Caco-2 (cell line): ENCODE results near the gene TMEM201. TPM values are rescaled to one million over a fixed set of nuclear protein-coding genes. Genes with fewer than 3 reads are reported as not detected.

ENCODE experiments used
- BruUV-seq: library from RNA; stranded (reverse); fragments of 400-500 nt; replicated peaks from 2 replicates; lab custom pipeline; 2021; lab: Mats Ljungman, UMichigan
- CTCF ChIA-PET: fragments of 300-600 bp; sonication (Branson Sonifier 250); formaldehyde crosslinking; loops from one replicate; lab custom pipeline; 2022; ENCODE audit warnings: antibody characterized with exemption; lab: Charles Lee
- POLR2A ChIA-PET: fragments of 300-600 bp; sonication (Branson Sonifier 250); formaldehyde crosslinking; loops from one replicate; lab custom pipeline; 2022; ENCODE audit warnings: antibody characterized with exemption; lab: Charles Lee
- DNase-seq, 2 experiments: peaks; one replicate each; pipeline versions ENCODE4 v3.0.0 to v3.0.0-alpha.2; 2020 to 2022
- H3K27me3 ChIP-seq: replicated peaks from 2 replicates; pipeline ENCODE4 v1.6.0; 2011; ENCODE audit warnings: low read length; ENCODE audit not compliant: control insufficient read depth, insufficient read depth
- H3K36me3 ChIP-seq: 2 replicates; pipeline ENCODE4 v1.5.1; 2011; ENCODE audit warnings: low read length; ENCODE audit not compliant: control insufficient read depth, insufficient read depth
- H3K4me1 ChIP-seq: fragments of 250-450 bp; sonication (Bioruptor Pico); 2 replicates; pipeline ENCODE4 v1.5.1; 2020; ENCODE audit warnings: mild to moderate bottlenecking
- H3K4me3 ChIP-seq: 2 replicates; pipeline ENCODE4 v1.5.1; 2011; ENCODE audit warnings: low read depth, mild to moderate bottlenecking, control low read depth, low read length
- H3K9me3 ChIP-seq: fragments of 250-450 bp; sonication (Bioruptor Pico); 2 replicates; pipeline ENCODE4 v1.5.1; 2020; ENCODE audit warnings: mild to moderate bottlenecking, moderate library complexity
- H3K27ac Mint-ChIP-seq: one replicate; pipeline ENCODE4 v1.8.0; 2022; ENCODE audit warnings: mixed read lengths; ENCODE audit not compliant: unreplicated experiment
- H3K27me3 Mint-ChIP-seq: one replicate; pipeline ENCODE4 v1.8.0; 2022; ENCODE audit warnings: mixed read lengths; ENCODE audit not compliant: insufficient read depth, unreplicated experiment
- H3K36me3 Mint-ChIP-seq: one replicate; pipeline ENCODE4 v1.8.0; 2022; ENCODE audit warnings: mild to moderate bottlenecking, mixed read lengths; ENCODE audit not compliant: insufficient read depth, unreplicated experiment
- H3K4me1 Mint-ChIP-seq: one replicate; pipeline ENCODE4 v1.8.0; 2022; ENCODE audit warnings: low read depth, mixed read lengths; ENCODE audit not compliant: unreplicated experiment
- H3K4me3 Mint-ChIP-seq: one replicate; pipeline ENCODE4 v1.8.0; 2022; ENCODE audit warnings: mild to moderate bottlenecking, moderate library complexity, mixed read lengths; ENCODE audit not compliant: unreplicated experiment
- H3K9me3 Mint-ChIP-seq: one replicate; pipeline ENCODE4 v1.8.0; 2022; ENCODE audit warnings: mixed read lengths; ENCODE audit not compliant: unreplicated experiment
- CTCF ChIP-seq, 2 experiments: fragments of 200-600 bp in 1 of 2; IDR thresholded peaks; 1 replicate in 1 of 2; 2 replicates in 1 of 2; pipeline versions ENCODE4 v1.5.1 to v1.8.0; 2011 to 2022; ENCODE audit warnings: antibody characterized with exemption in 1 of 2, control low read depth in 1 of 2, inconsistent platforms in 1 of 2, low read depth in 1 of 2, low read length in 1 of 2, mild to moderate bottlenecking in 1 of 2, moderate library complexity in 1 of 2; ENCODE audit not compliant: insufficient read depth in 1 of 2, severe bottlenecking in 1 of 2, unreplicated experiment in 1 of 2
- intact Hi-C: fragments of 100-400 bp; cut with micrococcal nuclease; formaldehyde crosslinking; loops from one replicate; pipeline ENCODE4 v1.10.0; 2022; ENCODE audit not compliant: unreplicated experiment
- total RNA-seq: library from RNA; stranded (reverse); gene quantifications from 2 replicates; pipeline ENCODE4 v1.2.3, GENCODE V29; 2022

TMEM201 gene
- total RNA-seq, 1 experiment from 2014 or later, result 27.2 TPM

- H3K9me3 ChIP-seq, result no peaks in the 10 kb centered on the region
- CTCF ChIA-PET, result interaction anchor here (0.7 to 1.5 kb wide), 4 partner anchors 65 to 292 kb away, joined by 3 to 4 read pairs (median 3); no protein-coding TSS in a partner anchor
- Mint-ChIP-seq H3K9me3 (no peaks in the 10 kb centered on the region), H3K4me3 (no peak overlapping the region), H3K36me3 (peaks cover 65% of the 10 kb centered on the region), H3K27ac (no peak overlapping the region), H3K27me3 (no peaks in the 10 kb centered on the region), H3K4me1 (peaks cover 6% of the 10 kb centered on the region)
- H3K4me1 ChIP-seq, result no peaks in the 10 kb centered on the region
- no peaks in the 10 kb centered on the region for H3K27me3 ChIP-seq
- POLR2A ChIA-PET, result no interaction called here
- no peaks in the 10 kb centered on the region; the same call in 1 of the 2 replicates for H3K36me3 ChIP-seq
- no TSS peak for BruUV-seq
- intact Hi-C loops, result loop anchor here (1.0 to 10.0 kb wide), 3 partner anchors 27 to 289 kb away; no protein-coding TSS in a partner anchor
- H3K4me3 ChIP-seq, result no peak overlapping the region
- peak; percentile 14 to 19 for TF ChIP-seq CTCF (IDR thresholded peaks at IDR 0.05; ENCODE audit: insufficient read depth in 1 of 2, low read depth in 1 of 2, low read length in 1 of 2, severe bottlenecking in 1 of 2, unreplicated experiment in 1 of 2)
- DNase-seq, result peak in 1 of 2 experiments; percentile 13
Measured at GRCh38 chr1:9573723-9574122, 15.0 kb upstream of the TMEM201 start.

GRCh38 chr1:9575486-9575885 lies 13.2 kb upstream of the TMEM201 start:
- Mint-ChIP-seq H3K4me3 (no peak overlapping the region), H3K36me3 (peaks cover 63% of the 10 kb centered on the region), H3K9me3 (no peaks in the 10 kb centered on the region), H3K27me3 (no peaks in the 10 kb centered on the region), H3K27ac (no peak overlapping the region), H3K4me1 (peaks cover 6% of the 10 kb centered on the region)
- no peaks in the 10 kb centered on the region for H3K9me3 ChIP-seq
- peaks cover 1% of the 10 kb centered on the region; the same call in 1 of the 2 replicates for H3K36me3 ChIP-seq
- DNase-seq, result no peak
- no peaks in the 10 kb centered on the region for H3K27me3 ChIP-seq
- no peaks in the 10 kb centered on the region for H3K4me1 ChIP-seq
- ChIA-PET CTCF (interaction anchor here (0.6 kb wide), 2 partner anchors 82 to 122 kb away, joined by 3 to 7 read pairs; no protein-coding TSS in a partner anchor), POLR2A (no interaction called here)
- TF ChIP-seq CTCF (IDR thresholded peaks at IDR 0.05; ENCODE audit: insufficient read depth in 1 of 2, low read depth in 1 of 2, low read length in 1 of 2, severe bottlenecking in 1 of 2, unreplicated experiment in 1 of 2), result no peak
- BruUV-seq, result no TSS peak
- intact Hi-C loops, result loop anchor here (10.0 kb wide), 1 partner anchor 291 kb away; no protein-coding TSS in a partner anchor
- no peak overlapping the region for H3K4me3 ChIP-seq

DNA sequence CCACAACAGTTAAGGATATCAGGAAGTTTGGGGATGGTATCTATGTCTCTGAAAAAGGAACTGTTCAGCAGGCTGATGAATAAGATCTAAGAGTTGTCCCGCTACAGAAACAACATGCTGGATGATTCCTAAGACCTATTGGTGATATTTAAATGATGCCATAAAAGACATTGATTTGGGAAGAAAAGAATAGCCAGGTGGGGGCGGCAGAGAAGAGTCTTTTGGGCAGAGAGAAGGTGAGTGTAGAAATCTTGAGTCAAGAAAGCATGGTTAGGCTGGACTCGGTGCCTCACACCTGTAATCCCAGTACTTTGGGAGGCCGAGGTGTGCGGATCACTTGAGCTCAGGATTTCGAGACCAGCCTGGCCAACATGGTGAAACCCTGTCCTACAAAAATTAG lies 11.8 kb upstream of the TMEM201 start:
- Mint-ChIP-seq H3K36me3 (peaks cover 61% of the 10 kb centered on the region), H3K27ac (no peak overlapping the region), H3K4me3 (no peak overlapping the region), H3K9me3 (no peaks in the 10 kb centered on the region), H3K27me3 (no peaks in the 10 kb centered on the region), H3K4me1 (peaks cover 6% of the 10 kb centered on the region)
- Histone ChIP-seq H3K4me1 (no peaks in the 10 kb centered on the region), H3K4me3 (no peak overlapping the region), H3K27me3 (no peaks in the 10 kb centered on the region), H3K9me3 (no peaks in the 10 kb centered on the region), H3K36me3 (peaks cover 1% of the 10 kb centered on the region; the same call in 1 of the 2 replicates)
- CTCF ChIA-PET, result no interaction called here
- intact Hi-C loops, result loop anchor here (10.0 kb wide), 1 partner anchor 292 kb away; no protein-coding TSS in a partner anchor
- no TSS peak for BruUV-seq
- TF ChIP-seq CTCF (IDR thresholded peaks at IDR 0.05; ENCODE audit: insufficient read depth in 1 of 2, low read depth in 1 of 2, low read length in 1 of 2, severe bottlenecking in 1 of 2, unreplicated experiment in 1 of 2), result peak in 1 of 2 experiments; percentile 5
- DNase-seq, result no peak
- POLR2A ChIA-PET, result no interaction called here
